Erythroblast (primary cell): ENCODE data around the gene ARF3.

Experiments used
- GATA1 ChIP-seq: IDR thresholded peaks from 2 replicates; pipeline ENCODE4 v1.6.1; 2011; ENCODE audit warnings: low read depth, mild to moderate bottlenecking, control low read depth, low read length, moderate library complexity
- POLR2A ChIP-seq: IDR thresholded peaks from 2 replicates; pipeline ENCODE4 v1.6.1; 2011; ENCODE audit warnings: mild to moderate bottlenecking, low read length

GRCh38 chr12:48901278-48901677 is 56.0 kb downstream of the ARF3 start:
- no peak for TF ChIP-seq POLR2A
- no peak for TF ChIP-seq GATA1
